Endothelial cell (in vitro differentiated cells): Measurements from ENCODE around the gene AGPAT3. TPM values are rescaled to one million over a fixed set of nuclear protein-coding genes. Genes with fewer than 3 reads are reported as not detected.

ENCODE experiments used
- DNase-seq: peaks from one replicate; pipeline ENCODE4 v3.0.0; 2021; ENCODE audit warnings: low spot score
- H3K27ac Mint-ChIP-seq: one replicate; pipeline ENCODE4 v1.8.0; 2021; ENCODE audit warnings: mixed read lengths, inconsistent platforms; ENCODE audit not compliant: unreplicated experiment
- H3K27me3 Mint-ChIP-seq: one replicate; pipeline ENCODE4 v1.8.0; 2021; ENCODE audit warnings: mild to moderate bottlenecking, moderate library complexity, mixed read lengths, inconsistent platforms; ENCODE audit not compliant: unreplicated experiment
- H3K36me3 Mint-ChIP-seq: one replicate; pipeline ENCODE4 v1.8.0; 2021; ENCODE audit warnings: mild to moderate bottlenecking, low read depth, mixed read lengths, inconsistent platforms; ENCODE audit not compliant: unreplicated experiment
- H3K4me1 Mint-ChIP-seq: one replicate; pipeline ENCODE4 v1.8.0; 2021; ENCODE audit warnings: mild to moderate bottlenecking, mixed read lengths, inconsistent platforms; ENCODE audit not compliant: unreplicated experiment
- H3K4me3 Mint-ChIP-seq: one replicate; pipeline ENCODE4 v1.8.0; 2021; ENCODE audit warnings: mild to moderate bottlenecking, mixed read lengths, inconsistent platforms; ENCODE audit not compliant: unreplicated experiment
- H3K9me3 Mint-ChIP-seq: one replicate; pipeline ENCODE4 v1.8.0; 2021; ENCODE audit warnings: mixed read lengths, inconsistent platforms; ENCODE audit not compliant: unreplicated experiment
- CTCF ChIP-seq: fragments of 200-600 bp; sonication (generic); IDR thresholded peaks from one replicate; pipeline ENCODE4 v1.5.0; 2021; ENCODE audit warnings: antibody characterized with exemption; ENCODE audit not compliant: unreplicated experiment
- total RNA-seq: library from RNA; stranded (reverse); fragmentation: NEBNext Ultra II Directional; extraction: Animal tissue kit (Norgen Biotek cat#: 25700); gene quantifications from one replicate; pipeline ENCODE4 v1.2.1, GENCODE V29; 2021; ENCODE audit not compliant: unreplicated experiment

AGPAT3 gene
- total RNA-seq, 1 donor from 2014 or later = 22.6 TPM

- TF ChIP-seq CTCF = no peak
- Mint-ChIP-seq H3K27ac (no peak overlapping the region), H3K36me3 (peaks cover 3% of the 10 kb centered on the region), H3K4me3 (no peak overlapping the region), H3K27me3 (peaks cover 4% of the 10 kb centered on the region), H3K9me3 (no peaks in the 10 kb centered on the region), H3K4me1 (peaks cover 25% of the 10 kb centered on the region)
- no peak for DNase-seq
These were observed 153.1 kb downstream of the AGPAT3 start for GRCh38 chr21:44018127-44018526.

GRCh38 chr21:44018813-44019567 lies 154.0 kb downstream of the AGPAT3 start:
- H3K36me3 Mint-ChIP-seq = no peaks in the 10 kb centered on the region
- H3K9me3 Mint-ChIP-seq = no peaks in the 10 kb centered on the region
- no peak for DNase-seq
- H3K27me3 Mint-ChIP-seq = peaks cover 1% of the 10 kb centered on the region
- peaks cover 17% of the 10 kb centered on the region for H3K4me1 Mint-ChIP-seq
- no peak overlapping the region for H3K27ac Mint-ChIP-seq
- no peak for TF ChIP-seq CTCF
- no peak overlapping the region for H3K4me3 Mint-ChIP-seq

GRCh38 chr21:44019568-44019958 lies 154.5 kb downstream of the AGPAT3 start:
- H3K9me3 Mint-ChIP-seq = no peaks in the 10 kb centered on the region
- H3K4me1 Mint-ChIP-seq = peaks cover 12% of the 10 kb centered on the region
- no peak overlapping the region for H3K27ac Mint-ChIP-seq
- H3K36me3 Mint-ChIP-seq = no peaks in the 10 kb centered on the region
- no peak overlapping the region for H3K4me3 Mint-ChIP-seq
- no peak for TF ChIP-seq CTCF
- H3K27me3 Mint-ChIP-seq = peaks cover 1% of the 10 kb centered on the region
- no peak for DNase-seq

- no peak for DNase-seq
- Mint-ChIP-seq H3K27ac (no peak overlapping the region), H3K36me3 (no peaks in the 10 kb centered on the region), H3K27me3 (peaks cover 1% of the 10 kb centered on the region), H3K4me1 (peaks cover 11% of the 10 kb centered on the region), H3K9me3 (no peaks in the 10 kb centered on the region), H3K4me3 (no peak overlapping the region)
- no peak for TF ChIP-seq CTCF
These were observed 155.5 kb downstream of the AGPAT3 start for GRCh38 chr21:44020551-44020950.

GRCh38 chr21:44021064-44021463 lies 156.0 kb downstream of the AGPAT3 start:
- Mint-ChIP-seq H3K4me1 (peaks cover 16% of the 10 kb centered on the region), H3K9me3 (no peaks in the 10 kb centered on the region), H3K27ac (peak overlapping the region; percentile 12), H3K4me3 (no peak overlapping the region), H3K36me3 (no peaks in the 10 kb centered on the region), H3K27me3 (peaks cover 1% of the 10 kb centered on the region)
- no peak for DNase-seq
- no peak for TF ChIP-seq CTCF
